ENCODE data around the gene NUDT3.
"Not testable (repeated sequence)": the region's sequence is repeated elsewhere in the genome, so short reads cannot be mapped to it uniquely, and the experiment has no call there.

Gene NUDT3

DNA sequence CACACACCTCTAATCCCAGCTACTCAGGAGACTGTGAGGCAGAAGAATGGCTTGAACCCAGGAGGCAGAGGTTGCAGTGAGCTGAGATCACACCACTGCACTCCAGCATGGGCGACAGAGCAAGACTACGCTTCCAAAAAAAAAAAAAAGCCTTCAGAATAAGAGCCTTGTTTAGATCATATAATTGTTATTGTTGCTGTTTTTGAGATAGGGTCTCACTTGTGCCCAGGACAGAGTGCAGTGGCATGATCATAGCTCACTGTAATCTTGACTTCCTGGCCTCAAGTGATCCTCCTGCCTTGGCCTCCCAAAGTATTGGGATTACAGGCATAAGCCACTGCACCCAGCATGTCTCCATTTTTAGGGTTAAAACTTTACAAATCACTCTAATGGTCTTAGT lies 68.2 kb downstream of the NUDT3 start:
- DNase-seq (ENCODE audit: low read depth in 2 of 3, low spot score in 1 of 3) = not testable (repeated sequence)

DNA sequence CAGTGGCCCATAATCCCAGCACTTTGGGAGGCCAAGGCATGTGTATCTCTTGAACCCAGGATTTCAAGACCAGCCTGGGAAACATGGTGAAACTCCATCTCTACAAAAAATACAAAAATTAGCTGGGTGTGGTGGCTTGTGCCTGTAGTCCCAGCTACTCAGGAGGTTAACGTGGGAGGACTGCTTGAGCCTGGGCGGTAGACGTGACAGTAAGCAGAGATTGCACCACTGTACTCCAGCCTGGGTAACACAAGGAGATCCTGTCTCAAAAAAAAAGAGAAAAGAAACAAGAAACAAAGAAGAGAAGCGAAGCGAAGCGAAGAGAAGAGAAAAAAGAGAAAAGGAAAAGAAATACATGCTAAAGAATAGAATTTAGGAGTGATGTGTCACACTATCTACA lies 69.2 kb downstream of the NUDT3 start:
- DNase-seq (ENCODE audit: low read depth in 2 of 3, low spot score in 1 of 3) = no peak

DNA sequence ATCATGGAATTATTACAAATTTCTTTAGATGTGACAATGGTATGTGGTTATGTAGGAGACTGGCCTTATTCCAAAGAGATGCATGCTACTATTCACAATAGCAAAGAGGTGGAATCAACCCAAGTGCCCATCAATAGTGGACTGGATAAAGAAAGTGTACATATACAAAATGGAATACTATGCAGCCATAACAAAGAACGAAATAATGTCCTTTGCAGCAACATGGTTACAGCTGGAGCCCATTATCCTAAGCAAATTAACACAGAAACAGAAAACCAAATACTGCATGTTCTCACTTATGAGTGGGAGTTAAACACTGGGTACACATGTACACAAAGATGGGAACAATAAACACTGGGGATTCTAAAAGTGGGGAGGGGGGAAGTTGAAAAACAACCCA lies 69.7 kb downstream of the NUDT3 start:
- DNase-seq (ENCODE audit: low read depth in 2 of 3, low spot score in 1 of 3) = no peak

DNA sequence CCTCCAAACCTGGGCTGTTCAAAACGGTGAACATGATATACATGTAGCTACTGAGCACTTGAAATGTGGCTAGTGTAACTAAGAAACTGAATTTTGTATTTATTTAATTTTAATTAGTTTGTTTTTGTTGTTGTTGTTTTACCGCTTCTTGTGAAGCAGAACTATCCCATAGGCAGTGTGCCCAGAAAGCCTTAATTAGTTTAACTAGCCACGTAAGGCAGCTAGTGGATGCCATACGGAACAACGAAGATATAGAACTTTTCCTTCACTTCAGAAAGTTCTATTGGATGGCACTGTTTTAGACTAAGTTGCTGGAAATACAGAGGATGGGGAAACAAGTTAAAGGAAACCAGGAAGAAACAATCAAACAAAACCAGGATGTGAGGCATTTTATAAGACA lies 70.6 kb downstream of the NUDT3 start:
- DNase-seq (ENCODE audit: low read depth in 2 of 3, low spot score in 1 of 3) = no peak

DNA sequence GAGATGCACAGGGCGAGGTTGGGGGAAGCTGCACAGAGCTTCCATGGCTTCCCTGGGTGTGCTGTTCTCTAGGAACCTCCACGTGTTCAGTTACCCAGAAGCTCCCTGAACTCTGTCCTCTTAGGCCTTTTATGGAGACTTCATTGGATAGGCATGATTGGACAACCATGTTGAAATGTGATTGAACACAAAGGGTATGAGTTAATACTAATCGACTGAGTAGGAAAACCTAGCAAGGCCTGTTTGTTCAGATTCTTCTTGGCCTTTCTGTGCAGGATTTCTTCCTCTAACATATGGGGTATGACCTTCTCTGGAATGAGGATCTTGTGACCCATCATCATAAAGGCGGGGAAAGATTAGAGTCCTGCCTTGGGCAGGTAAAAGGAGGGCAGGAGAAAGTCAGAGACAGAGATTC lies 73.0 kb downstream of the NUDT3 start:
- DNase-seq (ENCODE audit: low read depth in 2 of 3, low spot score in 1 of 3) = no peak

DNA sequence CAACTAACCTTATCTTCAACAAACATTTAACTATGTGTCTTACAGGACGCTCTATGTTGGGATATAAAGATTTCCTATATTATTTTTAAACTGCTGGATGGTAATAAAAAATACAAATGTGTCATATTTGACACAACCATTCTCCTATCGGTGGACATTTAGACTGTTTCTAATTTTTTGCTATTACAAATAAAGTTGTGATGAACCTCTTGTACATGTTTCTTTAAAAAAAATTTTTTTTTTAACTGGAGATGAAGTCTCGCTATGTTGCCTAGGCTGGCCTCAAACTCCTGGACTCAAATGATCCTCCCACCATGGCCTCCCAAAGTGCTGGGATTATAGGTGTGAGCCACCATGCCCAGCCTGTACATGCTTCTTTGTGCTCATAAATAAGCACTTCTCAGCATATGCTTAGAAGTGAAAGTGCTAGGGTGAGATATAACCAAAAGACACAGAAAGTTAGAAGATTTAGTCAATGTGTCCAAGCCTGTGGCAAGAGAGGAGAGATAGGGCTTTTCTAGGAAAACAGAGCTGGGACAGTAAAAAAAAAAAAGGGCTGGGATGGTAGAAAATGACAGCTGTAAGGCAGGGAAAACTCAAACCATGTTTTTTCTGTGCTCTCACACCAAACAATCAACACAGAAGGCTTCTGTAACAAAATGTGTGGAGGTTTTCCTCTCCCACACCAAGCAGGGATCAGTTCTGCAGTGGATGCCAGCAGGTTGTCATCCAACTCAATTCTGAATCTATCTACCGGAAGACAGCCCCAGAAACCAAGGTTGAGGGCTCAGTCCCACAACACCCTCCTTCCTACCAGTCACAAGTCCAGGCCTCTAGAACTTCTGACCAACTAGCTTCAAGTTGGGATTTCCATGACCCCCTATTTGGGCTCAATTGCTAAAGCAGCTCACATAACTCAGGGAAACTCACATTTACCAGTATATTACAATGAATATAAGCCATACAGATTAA lies 73.7 kb downstream of the NUDT3 start:
- DNase-seq (ENCODE audit: low read depth in 2 of 3, low spot score in 1 of 3) = no peak

DNA sequence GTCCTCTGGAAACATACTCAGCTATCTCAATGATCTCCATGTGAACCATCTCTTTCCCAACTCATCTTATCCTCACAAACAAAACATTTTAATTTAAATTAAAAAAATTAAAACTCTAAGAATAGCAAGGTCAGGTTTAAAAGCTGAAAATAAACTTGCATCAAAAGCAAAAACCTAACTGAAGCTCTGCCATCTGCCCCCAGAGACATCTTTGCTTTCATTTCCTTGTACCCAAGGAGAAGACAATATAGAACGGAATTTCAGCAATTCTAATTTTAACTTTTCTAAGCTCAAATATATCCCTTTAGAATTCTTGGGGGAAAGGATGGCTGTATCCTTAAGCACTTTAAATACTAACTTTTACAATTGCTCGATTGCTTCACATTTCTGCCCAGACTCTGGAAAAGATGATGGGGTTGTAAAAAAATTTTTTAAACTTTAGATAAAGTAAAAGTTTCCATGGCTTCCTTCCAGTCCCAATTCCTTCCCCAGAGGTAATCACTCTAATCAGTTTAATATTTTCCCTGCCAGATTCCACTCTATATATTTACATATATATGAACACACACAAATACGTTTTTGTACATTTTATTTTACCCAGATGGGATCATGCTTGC lies 74.5 kb downstream of the NUDT3 start:
- no peak for DNase-seq (ENCODE audit: low read depth in 2 of 3, low spot score in 1 of 3)

DNA sequence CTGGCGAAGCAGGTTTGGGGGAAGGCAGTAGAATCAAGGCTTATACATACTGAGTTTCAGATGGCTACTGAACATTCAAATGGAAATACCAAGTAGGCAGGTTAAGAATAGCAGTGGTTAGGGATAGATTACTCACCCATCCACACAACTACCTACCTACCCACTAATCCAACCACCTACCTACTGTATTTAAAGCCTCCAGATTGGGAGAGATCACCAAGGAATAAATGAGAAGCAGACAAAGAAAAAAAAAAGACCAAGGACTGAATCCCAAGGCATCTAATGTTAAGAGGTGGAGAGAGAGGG lies 75.3 kb downstream of the NUDT3 start:
- no peak for DNase-seq (ENCODE audit: low read depth in 2 of 3, low spot score in 1 of 3)

DNA sequence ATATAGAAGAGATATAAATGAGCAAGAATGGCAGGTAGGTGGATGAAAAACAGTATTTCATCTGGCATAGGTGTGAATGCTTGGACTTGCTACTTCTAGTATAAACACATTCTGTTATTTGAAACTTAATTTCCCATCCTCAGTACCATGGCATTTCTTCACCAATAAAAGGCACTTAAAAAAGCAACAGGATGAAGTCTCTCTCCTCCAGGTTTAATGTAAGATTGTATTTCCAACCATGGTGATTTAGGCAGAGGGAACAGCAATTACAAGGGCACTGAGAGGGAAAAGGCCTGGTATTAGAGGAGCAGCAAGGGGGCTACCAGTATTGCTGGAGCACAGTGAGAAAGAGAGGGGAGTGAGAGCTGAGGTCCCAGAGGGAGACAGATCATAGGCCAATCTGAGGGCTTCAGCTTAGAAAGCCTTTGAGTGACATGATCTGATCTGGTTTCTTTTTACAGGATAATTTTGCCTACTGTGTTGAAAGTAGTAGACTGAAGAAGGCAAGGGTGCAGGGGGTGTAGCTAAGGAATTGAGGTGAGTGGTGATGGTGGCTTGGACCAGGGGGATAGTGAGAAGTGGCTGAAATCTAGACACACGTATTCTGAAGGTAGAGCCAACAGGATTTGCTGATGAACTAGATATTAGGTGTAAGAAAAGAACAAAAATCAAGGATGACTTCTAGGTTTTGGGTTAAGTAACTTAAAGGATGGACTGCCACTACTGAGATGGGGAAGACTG lies 75.9 kb downstream of the NUDT3 start:
- no peak for DNase-seq (ENCODE audit: low read depth in 2 of 3, low spot score in 1 of 3)

DNA sequence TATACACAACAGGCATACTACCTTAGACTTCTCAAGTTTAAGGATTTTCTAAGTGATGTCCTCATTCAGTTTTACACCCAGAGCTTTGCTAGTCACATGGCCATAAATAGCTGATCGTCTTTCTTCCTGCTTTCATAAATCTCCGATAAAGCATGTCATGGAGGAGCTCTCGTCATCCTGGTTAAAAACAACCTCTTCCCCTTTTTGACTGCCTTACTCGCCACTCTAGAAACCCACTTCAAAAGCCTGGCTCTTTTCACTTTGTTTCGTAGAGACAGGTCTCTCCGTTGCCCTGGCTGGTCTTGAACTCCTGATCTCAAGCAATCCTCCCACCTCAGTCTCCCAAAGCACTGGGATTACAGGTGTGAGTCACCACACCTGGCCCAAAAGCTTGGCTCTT lies 76.7 kb downstream of the NUDT3 start:
- no peak for DNase-seq (ENCODE audit: low read depth in 2 of 3, low spot score in 1 of 3)

DNA sequence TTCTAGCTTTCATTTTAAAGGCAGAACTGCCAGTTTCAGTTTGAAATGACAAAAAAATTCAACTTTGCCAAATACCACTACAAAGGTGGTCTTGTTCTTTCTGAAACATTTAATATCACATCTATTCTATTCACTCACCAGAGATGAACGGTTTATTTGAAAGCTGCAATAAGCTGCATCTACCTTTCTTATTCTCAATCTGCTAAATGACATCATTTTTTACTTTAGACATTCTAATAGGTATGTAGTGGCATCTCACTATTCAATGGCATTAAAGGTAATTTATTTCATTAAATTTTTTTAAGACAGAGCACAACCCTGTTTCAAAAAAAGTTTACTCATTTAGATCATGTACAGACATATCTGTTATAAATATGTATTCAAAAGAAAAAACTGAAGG lies 77.2 kb downstream of the NUDT3 start:
- DNase-seq (ENCODE audit: low read depth in 2 of 3, low spot score in 1 of 3) = no peak

DNA sequence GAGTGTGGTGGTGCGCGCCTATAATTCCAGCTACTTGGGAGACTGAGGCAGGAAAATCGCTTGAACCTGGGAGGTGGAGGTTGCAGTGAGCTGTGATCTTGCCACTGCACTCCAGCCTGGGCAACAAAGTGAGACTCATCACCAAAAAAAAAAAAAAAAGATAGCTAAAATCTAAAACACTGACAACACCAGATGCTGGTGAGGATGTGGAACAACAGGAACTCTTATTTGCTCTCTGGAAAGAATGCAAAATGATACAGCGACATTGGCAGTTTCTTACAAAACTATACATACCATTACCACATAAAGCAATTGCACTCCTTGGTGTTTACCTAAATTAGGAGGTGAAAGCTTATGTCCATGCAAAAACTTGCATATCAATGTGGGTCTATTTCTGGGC lies 80.2 kb downstream of the NUDT3 start:
- DNase-seq (ENCODE audit: low read depth in 2 of 3, low spot score in 1 of 3) = no peak

DNA sequence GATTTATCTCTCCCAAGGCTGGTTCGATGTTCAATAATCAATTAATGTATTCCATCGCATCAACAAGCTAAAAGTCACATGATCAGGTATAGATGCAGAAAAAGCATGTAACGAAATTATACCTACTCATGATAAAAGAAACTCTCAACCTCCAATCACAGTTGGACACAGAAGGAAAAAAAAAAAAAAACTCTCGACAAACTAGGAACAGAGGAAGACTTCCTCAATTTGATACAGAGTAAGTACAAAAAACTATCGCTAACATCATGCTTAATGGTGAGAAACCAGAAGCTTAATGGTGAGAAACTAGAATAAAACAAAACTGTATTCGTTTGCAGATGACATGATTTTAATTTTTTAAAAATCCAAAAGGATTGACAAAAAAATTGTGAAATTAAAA lies 81.7 kb downstream of the NUDT3 start:
- DNase-seq (ENCODE audit: low read depth in 2 of 3, low spot score in 1 of 3) = no peak

DNA sequence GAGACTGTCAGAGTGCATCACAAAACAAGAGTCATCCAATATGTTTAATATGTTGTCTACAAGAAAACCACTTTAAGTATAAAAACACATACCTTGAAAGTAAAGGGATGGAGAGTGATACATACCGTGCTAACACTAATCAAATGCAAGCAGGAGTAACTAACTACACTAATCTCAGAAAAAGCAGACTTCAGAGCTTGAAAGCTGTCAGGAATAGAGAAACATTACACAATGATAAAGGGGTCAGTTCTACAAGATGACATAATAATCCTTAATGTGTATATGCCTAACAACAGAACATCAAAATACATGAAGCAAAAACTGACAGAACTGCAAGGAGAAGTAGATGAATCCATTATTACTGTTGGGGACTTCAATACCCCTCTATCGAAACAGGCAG lies 84.0 kb downstream of the NUDT3 start:
- DNase-seq (ENCODE audit: low read depth in 2 of 3, low spot score in 1 of 3) = no peak

DNA sequence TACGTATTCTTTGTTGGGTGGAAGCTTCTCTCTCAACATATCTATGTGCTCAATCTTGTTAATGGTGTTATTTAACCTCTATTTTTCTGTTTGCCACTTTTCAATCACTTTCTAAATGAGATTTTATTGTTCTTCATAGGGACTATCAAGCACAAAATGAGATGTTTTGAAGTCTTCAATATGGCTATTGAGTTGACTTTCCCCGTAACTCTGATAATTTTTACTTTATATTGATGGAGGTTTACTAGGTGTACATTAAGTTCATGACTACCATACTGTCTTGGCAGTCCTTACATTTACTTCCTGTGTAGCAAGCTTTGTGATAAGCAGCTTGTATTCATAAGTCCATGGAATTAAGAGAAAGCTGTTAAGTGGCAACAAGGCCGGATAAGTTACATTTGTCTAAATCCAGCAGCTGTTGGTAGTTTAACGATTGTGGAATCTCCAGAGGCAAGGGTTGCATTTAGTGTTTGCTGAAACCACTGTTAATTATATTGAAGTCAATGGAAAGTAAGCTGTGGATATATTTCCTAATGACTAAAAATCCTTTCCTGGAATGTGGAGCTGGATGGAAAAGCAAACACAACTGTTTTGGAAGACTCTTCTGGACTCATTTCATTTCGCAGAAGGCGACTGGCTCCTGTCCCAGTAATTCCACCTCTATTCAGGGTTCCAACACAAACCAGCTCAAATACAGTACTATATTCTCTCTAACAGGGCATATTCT lies 86.3 kb downstream of the NUDT3 start:
- no peak for DNase-seq (ENCODE audit: low read depth in 2 of 3, low spot score in 1 of 3)

DNA sequence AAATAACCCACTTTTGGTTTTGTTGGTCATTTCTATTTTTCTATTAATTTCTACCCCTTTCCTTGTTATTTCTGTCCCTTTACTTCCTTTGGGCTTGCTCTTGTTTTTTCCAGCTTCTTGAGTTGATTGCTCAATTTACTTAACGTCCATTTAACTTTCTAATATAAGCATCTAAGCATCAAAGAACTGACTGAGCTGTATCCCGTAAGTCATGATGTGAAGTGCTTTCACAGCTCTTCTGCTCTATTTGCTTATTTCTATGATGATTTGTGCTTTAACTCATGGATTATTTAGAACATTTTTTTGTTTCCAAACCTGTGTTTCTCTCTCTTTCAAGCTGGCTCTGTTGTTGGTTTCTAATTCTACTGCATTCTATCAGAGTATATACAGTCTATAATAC lies 87.0 kb downstream of the NUDT3 start:
- no peak for DNase-seq (ENCODE audit: low read depth in 2 of 3, low spot score in 1 of 3)

DNA sequence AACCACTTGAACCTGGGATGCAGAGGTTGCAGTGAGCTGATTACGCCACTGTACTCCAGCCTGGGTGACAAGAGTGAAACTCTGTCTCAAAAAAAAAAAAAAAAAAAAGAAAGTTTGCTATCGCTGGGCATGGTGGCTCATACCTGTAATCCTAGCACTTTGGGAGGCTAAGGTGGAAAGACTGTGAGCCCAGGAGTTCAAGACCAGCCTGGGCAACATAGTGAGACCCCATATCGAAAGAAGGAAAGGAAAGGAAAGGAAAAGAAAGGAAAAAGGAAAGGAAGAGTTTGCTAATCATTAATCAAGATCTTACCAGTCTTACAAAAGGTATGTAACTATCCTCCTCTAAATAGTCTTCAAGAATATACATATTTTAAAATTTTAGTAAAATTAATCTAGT lies 88.3 kb downstream of the NUDT3 start:
- DNase-seq (ENCODE audit: low read depth in 2 of 3, low spot score in 1 of 3) = no peak

DNA sequence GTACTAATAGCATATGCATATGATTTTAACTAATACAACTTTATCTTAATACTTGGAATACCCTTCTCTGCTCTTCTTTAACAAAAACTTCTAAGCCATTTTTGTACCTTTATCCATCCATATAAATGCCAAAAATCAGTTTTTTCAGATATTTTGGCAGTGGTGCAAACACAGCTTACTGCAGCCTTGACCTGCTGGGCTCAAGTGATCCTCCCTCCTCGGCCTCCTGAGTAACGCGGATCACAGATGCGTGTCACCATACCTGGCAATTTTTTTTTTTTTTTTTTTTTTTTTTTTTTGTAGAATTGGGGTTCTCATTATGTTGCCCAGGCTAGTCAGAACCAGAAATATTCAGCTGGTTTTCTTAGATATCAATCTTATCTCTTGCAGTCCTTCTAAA lies 89.5 kb downstream of the NUDT3 start:
- no peak for DNase-seq (ENCODE audit: low read depth in 2 of 3, low spot score in 1 of 3)

DNA sequence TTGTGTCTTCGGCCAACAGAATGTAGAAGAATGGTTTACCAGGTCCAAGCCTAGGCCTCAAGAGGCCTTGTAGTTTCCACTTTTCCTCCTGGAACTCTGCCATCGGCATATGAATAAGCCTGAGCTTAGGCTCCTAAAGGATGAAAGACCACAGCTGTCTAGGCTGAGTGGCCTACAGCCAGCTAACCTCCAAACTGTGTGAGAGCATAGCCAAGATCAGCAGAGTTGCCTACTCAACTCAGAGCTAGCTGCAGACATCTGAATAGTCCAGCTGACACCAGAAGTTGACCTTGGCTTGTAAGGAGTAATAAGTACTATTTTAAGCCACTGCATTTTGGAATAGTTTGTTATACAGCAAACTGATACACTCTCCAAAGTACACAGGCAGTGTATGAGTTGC lies 91.1 kb downstream of the NUDT3 start:
- DNase-seq (ENCODE audit: low read depth in 2 of 3, low spot score in 1 of 3) = no peak

DNA sequence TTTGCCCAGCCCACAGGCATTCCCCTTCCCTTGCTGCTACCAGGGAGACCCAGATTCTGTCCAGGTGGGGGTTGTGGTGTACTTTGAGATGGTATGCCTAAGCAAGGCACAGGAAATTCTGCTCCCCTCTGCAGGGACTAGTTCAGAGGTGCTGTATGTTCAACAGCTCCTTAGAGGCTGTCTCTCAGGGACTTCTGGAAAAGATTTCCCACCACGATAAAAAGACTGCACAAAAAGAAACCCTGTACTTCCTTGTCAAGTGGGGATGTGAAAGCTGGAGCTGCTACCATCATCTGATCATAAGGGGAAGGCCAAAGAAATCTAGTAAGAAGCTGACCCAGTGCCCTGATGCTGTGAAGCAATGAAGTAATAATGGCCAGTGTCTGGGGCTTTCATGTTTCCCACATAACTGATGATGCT lies 92.1 kb downstream of the NUDT3 start:
- no peak for DNase-seq (ENCODE audit: low read depth in 2 of 3, low spot score in 1 of 3)

DNA sequence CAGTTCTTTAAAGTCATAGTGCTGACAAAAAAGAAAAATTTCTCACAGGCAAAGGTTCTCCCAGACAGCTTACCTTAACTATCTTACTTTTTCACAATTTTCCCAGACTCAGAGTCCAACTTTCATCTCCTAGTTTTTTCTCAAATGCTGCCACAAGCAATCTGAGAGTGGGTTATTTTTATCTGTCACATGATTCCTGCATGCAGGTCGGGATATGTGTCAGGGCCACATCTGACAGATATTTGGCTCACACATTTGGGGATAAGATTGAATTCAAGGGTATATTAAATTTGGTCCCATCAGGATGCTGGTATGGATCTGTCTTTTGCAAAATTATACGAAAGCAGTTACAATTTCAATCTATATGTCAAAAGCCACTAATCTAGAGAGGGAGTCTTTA lies 93.5 kb downstream of the NUDT3 start:
- DNase-seq (ENCODE audit: low read depth in 2 of 3, low spot score in 1 of 3) = no peak

DNA sequence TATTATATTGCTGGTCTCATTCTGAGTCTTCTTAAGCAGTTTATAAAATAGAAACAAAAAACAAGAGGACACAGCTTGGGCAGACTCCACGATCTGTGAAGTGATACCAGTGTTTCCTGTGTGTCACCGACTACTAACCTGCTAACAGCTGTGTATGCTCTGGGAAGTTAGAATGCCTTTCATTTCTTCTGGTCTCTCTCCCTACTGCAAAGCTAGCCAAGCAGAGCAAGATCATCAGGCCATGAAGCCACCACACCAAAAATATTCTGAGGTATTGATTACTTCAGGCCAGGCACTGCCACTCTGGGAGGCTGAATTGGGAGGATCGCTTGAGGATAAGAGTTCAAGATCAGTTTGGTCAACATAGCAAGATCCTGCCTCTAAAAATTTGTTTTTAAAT lies 96.7 kb downstream of the NUDT3 start:
- DNase-seq (ENCODE audit: low read depth in 2 of 3, low spot score in 1 of 3) = no peak
